Measurements from ENCODE around the gene ST6GALNAC2.
A peak's percentile ranks its signal among the peaks of the same experiment; 100 is the strongest.
"Not testable (repeated sequence)": the region's sequence is repeated elsewhere in the genome, so short reads cannot be mapped to it uniquely, and the experiment has no call there.

ST6GALNAC2 gene

DNA sequence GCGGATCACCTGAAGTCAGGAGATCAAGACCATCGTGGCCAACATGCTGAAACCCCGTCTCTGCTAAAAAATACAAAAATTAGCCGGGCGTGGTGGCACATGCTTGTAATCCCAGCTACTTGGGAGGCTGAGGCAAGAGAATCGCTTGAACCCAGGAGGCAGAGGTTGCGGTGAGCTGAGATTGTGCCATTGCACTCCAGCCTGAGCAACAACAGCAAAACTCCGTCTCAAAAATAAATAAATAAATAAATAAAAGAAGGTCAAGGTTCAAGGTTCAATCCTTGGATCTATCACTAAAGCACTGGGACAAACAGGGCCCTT is 60.2 kb downstream of the ST6GALNAC2 start:
- not testable (repeated sequence) for DNase-seq

GRCh38 chr17:76524598-76525512 is 60.8 kb downstream of the ST6GALNAC2 start:
- DNase-seq, result no peak

- DNase-seq, result peak; percentile 45 to 66
Observed at GRCh38 chr17:76523084-76524037, 62.3 kb downstream of the ST6GALNAC2 start.

GRCh38 chr17:76521683-76522082 is 64.0 kb downstream of the ST6GALNAC2 start:
- DNase-seq, result not testable (repeated sequence)

DNA sequence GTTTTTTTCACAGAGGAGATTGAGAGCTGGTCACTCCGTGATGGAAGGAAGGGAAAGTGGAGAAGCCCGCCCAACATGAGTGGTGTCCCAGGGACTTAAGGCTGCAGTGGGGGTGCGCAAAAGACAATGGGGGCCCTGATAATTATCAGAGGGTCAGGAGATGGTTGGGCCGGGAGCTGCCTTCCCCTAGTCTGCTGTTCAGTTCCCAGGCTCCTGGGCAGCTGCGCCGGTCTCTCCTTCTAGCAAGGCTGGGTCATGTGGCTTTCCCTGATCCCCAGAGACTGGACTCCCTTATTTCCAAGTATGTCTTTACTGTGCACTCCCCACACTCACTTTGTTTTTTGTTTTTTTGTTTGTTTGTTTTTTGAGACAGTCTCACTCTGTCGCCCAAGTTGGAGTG is 64.4 kb downstream of the ST6GALNAC2 start:
- DNase-seq, result no peak

GRCh38 chr17:76519048-76519966 is 66.4 kb downstream of the ST6GALNAC2 start:
- DNase-seq, result no peak

DNA sequence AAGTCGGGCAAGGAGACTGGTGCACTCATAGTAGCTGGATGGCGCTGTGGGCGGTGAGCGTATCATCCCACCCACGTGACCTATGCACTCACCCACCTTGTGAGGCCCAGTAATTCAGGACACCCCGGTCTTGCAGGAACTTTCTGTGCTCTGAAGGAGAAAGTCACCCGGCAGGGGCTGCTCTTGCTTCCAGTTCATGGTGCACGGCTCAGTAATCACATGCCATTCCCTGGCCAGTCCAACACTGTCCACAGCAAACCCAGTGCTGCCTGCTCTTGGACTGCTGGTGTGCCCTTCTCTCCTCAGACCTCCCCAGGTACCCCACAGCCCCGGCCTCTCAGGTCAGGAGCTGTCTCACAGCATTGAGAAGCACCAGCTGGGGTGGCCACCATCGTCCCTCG is 68.0 kb downstream of the ST6GALNAC2 start:
- no peak for DNase-seq

Data from NCI-H446 (cell line).